Lower leg skin (tissue), 3 donors: ENCODE data around the gene CALML5.

Experiments
- CTCF ChIP-seq, 3 donors: fragments of 450-650 bp; IDR thresholded peaks; one replicate each; pipeline ENCODE4 v1.5.1; 2016; ENCODE audit warnings: antibody characterized with exemption in 3 of 3, mild to moderate bottlenecking in 3 of 3, moderate library complexity in 2 of 3
- POLR2A ChIP-seq, 2 donors: fragments of 450-650 bp; IDR thresholded peaks; one replicate each; pipeline ENCODE4 v1.6.1; 2016 to 2017; ENCODE audit warnings: antibody characterized with exemption in 2 of 2, mild to moderate bottlenecking in 1 of 2, moderate library complexity in 1 of 2

GRCh38 chr10:5506246-5506645 lies 6.9 kb upstream of the CALML5 start:
- no peak for TF ChIP-seq POLR2A (IDR thresholded peaks at IDR 0.05)
- no peak for TF ChIP-seq CTCF (IDR thresholded peaks at IDR 0.05)
